GM19468 (cell line): ENCODE data around the gene YARS2.
"Not testable (repeated sequence)": the region's sequence is repeated elsewhere in the genome, so short reads cannot be mapped to it uniquely, and the experiment has no call there.

ENCODE experiments used
- ATAC-seq: cut with Tn5 transposase; IDR thresholded peaks from one replicate; pipeline ENCODE4 v1.9.1; 2021; ENCODE audit warnings: mild to moderate bottlenecking, moderate library complexity, moderate number of reproducible peaks; ENCODE audit not compliant: unreplicated experiment; ENCODE audit errors: extremely low read depth

YARS2 gene

DNA sequence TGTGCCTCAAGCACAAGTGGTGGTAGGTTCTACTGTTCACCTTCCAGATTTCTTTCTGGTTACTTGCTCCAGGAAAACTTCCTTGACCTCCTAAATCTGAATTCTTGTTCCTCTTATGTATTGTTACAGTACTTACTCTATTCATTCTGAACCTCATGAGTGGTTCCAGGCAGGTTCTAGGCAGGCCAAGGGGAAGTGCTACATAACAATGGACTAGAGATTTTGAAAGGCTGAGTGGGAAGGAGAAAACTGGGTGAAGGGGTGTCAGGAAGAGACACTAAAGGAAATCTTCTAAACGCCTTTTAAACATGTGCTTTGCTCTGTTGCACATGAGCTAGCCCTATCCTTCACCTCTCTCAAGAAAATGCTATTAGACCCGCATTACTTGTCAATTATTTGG, 1.6 kb downstream of the YARS2 start:
- ATAC-seq, result no peak

DNA sequence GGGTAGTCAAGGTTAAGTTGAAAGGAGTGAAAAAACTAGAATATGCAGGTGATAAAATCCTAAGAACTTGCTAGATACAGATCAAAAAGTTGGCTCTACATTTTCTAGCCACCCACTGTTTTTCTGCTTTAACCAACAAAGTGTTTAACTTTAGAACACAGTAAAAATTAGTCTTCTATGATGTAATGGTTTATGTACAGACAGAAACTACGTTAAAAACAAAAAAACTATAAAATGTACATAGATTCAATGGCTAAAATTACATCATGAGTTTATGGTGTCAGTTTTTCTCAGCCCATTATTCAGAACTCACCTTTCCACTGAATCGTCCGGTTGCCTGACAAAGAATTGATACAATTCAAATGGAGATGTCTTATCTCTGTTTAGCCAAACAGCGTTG, 2.1 kb downstream of the YARS2 start:
- no peak for ATAC-seq

DNA sequence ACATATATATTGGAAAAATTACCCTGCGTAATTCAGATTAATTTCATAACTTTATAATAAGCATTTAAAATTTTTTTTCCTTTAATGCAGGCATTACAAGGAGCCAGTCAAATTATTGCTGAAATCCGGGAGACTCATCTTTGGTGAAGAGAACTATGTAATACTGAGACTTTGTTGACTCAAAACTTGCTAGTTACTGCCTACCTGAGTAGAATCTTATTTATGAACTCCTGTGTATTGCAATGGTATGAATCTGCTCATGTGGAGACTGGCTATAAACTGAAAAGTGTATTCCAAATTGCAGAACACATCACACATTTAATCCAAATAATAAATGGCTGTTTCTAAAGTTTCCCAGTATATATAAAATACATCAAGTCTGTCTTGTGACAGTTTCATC, 12.4 kb downstream of the YARS2 start:
- no peak for ATAC-seq

DNA sequence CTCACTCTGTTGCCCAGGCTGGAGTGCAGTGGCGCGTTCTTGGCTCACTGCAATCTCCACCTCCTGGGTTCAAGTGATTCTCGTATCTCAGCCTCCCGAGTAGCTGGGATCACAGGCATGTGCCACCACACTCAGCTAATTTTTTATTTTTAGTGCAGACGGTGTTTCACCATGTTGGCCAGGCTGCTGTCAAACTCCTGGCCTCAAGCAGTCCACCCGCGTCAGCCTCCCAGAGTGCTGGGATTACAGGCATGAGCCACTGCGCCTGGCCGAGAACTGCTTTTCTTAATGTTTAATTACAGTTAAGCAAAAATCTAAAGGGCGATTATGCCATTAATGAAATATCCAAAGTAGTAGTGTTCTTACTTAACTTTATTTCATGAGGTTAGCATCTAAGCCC, 13.6 kb downstream of the YARS2 start:
- no peak for ATAC-seq

DNA sequence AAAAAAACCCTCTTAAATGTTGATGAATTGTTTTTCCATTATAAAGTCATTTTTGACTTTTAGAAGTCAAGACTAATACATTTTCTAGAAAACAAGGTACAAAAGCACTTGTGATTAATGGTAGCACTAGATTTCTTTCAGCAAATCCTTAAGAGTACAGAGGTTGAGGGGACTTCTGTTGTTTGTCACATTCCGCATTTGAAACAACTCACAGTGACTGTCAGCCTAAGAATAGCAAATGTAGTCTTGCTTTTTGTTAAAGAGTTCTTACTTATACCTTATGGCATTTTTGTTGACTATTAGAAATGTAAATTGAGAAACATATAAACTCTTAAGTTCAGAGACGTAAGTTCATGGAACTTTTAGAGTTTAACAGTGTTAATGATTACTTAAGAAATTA, 16.4 kb downstream of the YARS2 start:
- ATAC-seq, result no peak

DNA sequence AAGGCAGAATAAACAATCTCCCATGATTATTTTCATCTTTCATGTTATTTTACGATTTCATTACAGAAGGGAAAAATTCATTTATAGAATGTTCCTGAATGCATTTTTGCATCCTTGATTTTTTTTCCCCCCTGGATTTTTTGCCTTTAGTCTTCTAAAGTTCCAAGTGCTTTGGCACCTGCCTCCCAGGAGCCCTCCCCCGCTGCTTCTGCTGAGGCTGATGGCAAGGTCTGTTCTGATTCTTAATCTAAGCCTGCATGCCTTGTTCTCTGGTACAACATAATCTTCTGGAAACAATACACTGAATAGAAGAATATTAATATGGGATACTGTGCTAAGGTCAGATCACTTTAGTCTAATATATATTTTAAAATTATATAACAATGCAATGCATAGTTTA, 18.0 kb downstream of the YARS2 start:
- no peak for ATAC-seq

DNA sequence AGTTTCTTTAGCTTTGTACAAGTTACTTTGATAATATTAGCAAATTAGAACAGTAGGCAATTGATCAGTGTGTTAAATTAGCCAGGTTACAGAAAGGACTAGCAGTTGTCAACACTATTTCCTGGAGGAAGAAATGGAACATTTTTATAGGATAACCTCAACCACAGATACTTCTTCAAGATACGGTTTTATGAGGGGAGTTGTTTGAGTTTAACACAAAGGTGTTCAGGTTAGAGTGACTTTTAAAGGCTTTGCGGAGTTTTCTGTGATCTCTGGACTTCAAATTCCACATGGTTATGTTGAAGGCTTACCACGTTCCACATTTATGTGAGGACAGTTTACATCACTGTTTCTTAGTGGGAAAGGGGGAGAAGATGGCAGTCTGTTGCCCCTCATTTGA, 19.3 kb downstream of the YARS2 start:
- no peak for ATAC-seq

DNA sequence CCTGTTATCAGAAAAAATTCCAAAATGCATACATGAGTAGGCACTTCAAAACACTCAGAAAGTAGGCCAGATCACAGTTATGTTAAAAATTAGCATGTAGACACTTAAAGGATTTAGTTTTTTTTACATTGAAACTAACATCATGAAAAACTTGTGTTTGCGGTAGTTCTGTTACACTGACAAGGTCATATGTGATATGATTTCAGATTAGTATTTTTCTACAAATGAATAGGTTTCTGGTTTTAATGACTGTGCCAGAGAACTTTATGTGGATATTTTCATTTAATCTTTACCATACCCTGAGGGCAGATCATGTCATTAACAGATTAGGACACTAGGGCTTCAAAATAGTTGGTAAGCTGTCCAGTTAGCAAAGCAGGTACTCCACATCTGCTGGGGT, 20.7 kb downstream of the YARS2 start:
- no peak for ATAC-seq

DNA sequence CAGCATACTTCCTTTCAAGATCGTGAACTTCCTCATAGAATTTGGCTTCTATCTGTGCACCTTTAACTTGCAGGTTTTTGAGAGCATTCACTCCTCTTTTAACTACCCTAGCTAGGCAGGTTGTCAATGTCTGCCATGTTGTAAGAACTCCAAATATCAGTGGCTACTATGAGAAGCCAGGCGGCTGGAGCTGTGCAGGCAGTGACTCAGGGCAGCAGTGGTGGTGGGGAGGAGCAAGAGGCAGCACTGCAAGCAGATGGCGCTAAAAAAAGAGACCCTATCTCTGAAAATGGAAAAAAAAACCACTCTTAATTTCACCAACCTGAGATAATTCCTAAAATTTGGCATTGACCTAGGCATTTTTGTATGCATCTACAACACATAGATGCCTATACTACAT, 28.5 kb downstream of the YARS2 start:
- ATAC-seq, result no peak

DNA sequence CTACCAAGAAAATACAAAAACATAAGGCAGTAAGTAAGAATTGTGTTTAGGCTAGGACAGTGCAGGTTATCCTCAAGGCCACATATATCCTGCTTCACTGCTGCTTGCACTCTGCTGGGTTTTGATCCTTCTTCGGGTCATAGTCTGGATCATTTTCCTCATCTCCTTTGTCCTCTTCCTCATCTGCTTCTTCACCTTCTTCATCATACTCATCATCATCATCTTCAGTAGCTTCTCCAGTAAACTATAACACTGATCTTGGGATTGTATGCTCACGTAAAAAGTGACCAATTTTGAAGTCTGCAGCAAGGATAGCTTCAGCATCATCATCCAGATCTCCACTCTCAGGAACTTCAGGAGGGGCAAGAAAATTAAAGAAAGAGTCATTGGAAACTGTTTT, 29.4 kb downstream of the YARS2 start:
- no peak for ATAC-seq

DNA sequence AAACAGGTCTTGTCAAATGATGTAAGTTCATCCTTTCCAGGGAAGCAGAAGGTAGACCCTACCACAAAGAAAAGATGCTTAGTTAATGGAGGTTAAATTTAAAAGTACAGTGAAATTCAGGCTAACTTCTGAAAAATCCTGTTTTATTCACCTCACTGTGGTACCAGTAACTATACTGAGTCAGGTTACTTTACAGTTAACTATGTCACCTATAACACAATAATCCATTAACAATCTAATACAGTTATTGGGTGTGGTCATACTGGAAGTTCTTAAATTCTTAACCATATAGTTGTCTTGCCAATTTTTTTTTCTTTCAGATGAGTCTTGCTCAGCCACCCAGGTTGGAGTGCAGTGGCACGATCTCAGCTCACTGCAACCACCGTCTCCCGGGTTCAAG, 30.4 kb downstream of the YARS2 start:
- not testable (repeated sequence) for ATAC-seq

DNA sequence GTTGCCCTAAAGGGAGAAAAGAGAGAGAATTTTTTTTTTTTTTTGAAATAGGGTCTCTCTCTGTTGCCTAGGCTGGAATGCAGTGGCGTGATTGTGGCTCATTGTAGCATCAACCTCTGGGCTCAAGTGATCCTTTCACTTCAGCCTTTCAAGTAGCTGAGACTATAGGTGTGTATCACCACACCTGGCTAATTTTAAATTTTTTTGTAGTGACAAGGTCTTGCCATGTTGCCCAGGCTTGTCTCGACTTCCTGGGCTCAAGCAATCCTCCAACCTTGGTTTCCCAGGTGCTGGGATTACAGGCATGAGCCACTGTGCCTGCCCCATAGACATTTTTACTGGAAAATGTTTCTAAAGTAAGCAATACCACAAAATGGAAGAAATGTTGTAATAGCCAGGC, 36.8 kb downstream of the YARS2 start:
- ATAC-seq, result no peak

DNA sequence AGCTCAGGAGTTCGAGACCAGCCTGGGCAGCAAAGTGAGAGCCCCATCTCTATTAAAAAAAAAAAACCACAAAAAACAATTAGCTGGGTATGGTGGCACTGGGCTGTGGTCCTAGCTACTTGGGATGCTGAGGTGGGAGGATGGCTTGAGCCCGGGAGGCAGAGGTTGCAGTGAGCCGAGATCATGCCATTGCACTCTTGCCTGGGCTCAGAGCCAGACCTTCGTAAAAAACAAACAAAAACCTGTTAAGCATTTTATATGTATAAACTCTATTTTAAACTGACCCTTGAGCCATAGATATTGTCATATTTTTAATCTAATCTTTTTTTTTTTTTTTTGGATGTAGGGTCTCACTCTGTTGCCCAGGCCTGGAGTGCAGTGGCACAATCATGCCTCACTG, 40.9 kb downstream of the YARS2 start:
- ATAC-seq, result no peak

DNA sequence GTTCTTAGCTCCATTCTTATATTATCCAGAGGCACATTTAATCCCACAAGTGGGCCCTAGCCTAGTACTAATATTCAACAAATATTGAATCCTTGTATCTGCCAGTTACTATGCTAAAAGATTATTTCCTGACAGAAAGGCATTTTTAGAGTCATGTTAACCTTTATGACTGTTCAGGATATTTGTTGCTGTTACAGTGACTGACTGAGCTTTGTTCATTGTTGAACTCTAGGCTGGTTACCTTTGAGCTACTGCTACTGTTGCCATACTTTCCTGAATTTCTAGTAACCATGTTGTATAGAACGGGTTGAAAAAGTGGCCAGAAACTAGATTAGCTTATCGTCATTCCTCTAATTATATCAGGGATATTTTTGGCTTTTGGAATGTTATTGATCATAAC, 46.8 kb downstream of the YARS2 start:
- ATAC-seq, result no peak

DNA sequence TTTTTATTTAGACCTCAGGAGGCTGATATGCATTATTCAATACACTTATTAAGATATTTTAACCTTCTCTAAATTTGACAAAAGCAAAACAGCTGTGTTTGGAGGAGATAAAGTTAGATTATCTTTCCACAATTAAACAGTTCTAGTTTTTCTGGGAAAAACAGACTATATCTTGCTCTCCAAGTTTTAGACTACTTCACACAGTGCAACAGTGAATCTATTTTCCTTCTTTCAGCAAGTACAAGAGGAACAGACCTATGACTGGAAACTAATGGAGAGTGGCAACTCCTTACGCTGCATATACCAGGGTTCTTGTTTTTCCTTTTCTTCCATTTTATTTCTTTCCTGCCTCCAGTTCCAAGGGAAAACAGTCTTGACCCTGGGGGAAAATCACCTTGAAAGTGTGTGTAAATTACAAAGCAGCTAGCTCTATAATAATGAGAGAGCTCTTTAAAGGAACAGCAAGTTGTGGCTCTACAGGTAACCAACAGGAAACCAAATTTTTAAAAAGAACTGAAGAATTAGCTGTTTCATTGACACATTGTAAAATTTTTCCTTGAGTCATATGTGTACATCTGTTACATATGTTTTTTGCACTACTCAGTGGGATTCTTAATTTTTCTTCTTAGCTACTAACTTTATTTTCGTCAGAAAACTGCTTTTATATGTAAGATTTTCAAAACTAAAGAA, 49.2 kb downstream of the YARS2 start:
- ATAC-seq, result no peak

DNA sequence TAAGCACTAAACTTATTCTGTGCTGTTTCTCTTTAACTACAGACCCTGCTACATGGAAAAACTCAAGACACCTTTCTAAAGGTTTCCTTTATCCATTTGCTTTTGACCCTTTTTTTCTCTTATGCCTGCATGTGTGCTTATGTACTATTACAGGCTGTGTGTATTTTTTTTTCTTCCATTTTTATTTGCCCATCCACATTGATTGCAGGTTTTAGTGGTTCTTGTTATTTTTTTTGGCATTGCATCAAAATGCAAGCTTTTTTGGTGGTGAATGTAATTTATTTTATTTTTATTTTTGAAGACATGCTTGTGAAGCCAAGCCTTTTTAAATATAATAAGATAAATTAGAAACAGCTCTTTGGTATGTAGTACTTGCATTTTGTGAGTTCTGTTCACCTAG, 49.9 kb downstream of the YARS2 start:
- no peak for ATAC-seq

DNA sequence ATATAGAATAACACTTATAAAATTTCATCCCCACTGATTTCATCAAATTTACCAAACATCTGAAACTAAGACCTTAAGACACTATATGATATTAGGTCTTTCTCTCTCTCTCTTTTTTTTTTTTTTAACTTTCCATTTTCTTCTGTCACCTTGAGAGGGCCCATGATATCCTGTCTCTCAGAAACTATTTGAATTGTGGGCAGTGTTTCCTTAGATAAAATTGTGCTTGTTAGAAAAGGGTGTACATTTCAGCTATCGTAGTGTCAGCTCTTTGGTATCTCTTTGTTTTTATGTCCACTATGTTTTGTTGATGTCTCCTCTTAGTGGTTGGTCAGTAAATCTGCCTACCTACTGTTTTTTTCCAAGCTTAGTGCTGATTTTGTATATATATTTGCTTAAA, 52.8 kb downstream of the YARS2 start:
- no peak for ATAC-seq

DNA sequence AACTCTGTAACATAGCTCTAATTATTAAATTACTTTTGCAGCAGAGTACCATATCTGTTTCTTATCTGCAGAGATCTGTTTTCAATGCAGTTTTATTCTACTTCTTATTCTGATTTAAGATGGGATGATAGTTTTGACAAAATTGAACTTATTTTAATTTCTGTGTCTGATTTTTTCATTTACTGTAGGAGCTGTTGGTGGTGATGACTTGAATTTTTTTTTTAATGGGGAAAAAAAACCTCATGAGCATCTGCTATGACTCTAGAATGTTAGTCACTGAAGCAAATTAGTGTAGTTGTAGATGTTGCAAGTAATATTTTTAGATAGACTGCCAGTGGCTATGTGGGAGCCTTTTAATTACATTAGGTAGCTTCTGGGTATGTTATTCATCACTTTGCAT, 53.2 kb downstream of the YARS2 start:
- no peak for ATAC-seq

DNA sequence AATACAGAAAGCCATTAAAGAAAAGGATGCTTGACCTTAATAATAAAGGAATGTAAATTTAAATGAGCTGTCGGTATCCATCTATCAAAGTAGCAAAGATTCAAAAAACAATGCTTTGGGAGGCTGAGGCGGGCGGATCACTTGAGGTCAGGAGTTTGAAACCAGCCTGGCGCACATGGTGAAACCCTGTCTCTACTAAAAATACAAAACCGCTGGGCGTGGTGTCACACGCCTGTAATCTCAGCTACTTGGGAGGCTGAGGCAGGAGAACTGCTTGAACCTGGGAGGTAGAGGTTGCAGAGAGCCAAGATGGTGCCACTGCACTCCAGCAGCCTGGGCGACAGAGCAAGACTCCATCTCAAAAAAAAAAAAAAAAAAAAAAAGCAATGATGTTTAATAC, 56.3 kb downstream of the YARS2 start:
- not testable (repeated sequence) for ATAC-seq

DNA sequence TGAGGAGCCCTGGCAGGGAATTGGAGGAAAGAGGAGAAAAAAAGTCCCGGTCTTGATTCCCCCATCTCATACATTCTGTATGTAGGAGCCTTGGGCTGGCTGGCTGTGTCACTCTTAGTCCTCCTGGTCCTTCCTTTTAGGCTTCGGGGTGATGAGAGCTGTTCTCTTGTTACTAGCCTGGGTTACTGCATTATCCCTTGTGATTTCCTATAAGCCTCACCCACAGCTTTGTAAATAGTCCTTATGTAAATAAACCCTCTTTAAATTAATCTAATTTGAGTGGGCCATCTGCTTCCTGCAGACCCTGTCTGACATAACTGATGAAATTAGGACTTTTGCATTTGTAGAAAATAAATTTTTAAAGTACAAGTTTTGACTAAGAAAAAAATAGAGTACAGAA, 57.4 kb downstream of the YARS2 start:
- ATAC-seq, result no peak

DNA sequence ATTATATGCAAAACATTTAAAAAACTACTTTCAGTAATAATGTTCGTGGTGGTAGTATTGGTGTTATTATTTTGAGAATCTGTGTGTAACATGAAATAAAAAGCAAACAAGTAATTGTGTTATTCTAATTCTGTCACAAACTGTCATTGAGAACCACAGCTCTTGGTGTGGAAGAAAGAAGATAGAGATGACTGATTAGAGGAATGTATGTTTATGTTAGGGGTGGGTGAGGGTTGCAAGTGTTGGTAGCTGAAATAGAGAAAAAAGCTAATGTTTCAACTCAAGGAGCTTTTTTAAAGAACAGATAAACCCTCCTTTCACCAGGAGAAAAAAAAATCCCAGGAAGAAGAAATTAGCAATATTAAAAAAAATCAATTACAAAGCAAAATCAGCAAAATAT, 58.3 kb downstream of the YARS2 start:
- ATAC-seq, result no peak
